ENCODE measurements around the gene ELOA. TPM values are rescaled to one million over a fixed set of nuclear protein-coding genes. Genes with fewer than 3 reads are reported as not detected.

ELOA gene
- total and polyA plus RNA-seq, 9 of the 15 experiments (the other 6 are each of a cell fraction or from before 2014, with no cell fraction given): 31.9 to 98.6 (median 61.3) TPM

DNA sequence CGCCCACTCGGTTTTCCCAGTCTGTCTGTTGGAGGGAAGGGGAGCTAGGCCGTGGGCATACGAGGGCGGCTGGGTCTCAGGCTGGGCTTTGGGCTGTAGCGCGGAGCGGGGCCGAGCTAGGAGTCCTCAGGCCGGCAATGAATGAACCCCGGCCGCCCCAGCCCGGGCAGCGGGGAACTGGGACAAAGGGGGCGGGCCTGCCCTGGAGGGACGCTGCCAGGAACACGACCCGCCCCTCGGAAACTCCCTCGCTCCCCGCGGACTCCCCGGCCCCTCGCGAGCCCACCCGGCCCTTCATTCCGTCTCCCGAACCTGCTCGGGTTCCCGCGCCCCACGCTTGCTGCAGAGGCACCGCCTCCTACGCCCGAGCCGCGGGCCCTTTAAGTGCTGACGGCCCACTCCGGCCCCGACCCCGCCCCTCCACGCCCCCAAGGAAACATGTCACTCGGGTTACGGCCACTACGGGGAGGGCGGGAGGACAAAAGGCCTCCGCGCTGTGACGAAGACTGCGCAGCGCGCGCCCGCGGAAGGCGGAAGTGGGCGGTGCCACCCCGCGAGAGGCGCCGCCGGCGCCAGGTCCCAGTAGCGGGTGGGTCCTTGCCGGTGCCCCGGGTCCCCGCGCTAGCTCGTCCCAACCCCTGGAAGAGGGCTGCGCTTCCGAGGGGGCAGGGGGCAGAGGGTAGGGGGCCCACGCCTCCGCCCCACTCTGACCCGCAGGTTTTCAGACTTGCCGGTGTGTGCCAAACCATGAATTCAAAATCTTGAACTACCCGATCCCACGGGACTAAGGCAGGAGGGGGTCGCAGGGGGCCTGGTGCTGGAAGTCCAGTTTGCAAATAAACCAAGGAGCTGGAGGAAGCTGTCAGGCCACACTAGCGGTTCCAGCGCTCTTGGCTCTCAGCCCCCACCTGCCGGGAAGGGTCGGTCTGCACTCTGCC is 57.4 kb downstream of the ELOA start, which contains the start of gene GALE (continued):
- TF ChIP-seq ETV6 (IDR thresholded peaks at IDR 0.05; ENCODE audit: borderline replicate concordance in 1 of 2, low read depth in 2 of 2, low read length in 1 of 2) (no peak), ETV6 (CRISPR knock-in tag; IDR thresholded peaks at IDR 0.05; ENCODE audit: borderline replicate concordance) (peak; percentile 82; the same call in 1 of the 2 replicates), MEF2D (tag; conservative IDR thresholded peaks at IDR 0.05; ENCODE audit: low read depth) (no peak), THRAP3 (IDR thresholded peaks at IDR 0.05; ENCODE audit: borderline replicate concordance) (no peak), POLR3A (IDR thresholded peaks at IDR 0.05; ENCODE audit: borderline replicate concordance, extremely low read depth, insufficient read depth, insufficient read length) (no peak), ZNF436 (CRISPR knock-in tag; IDR thresholded peaks at IDR 0.05) (no peak), CHD4 (IDR thresholded peaks at IDR 0.05; ENCODE audit: insufficient read depth, insufficient replicate concordance, low read depth, low read length, poor library complexity, severe bottlenecking) (no peak), ZC3H4 (CRISPR knock-in tag; IDR thresholded peaks at IDR 0.05; ENCODE audit: borderline replicate concordance) (peak; percentile 33; the same call in 1 of the 2 replicates), ZNF695 (CRISPR knock-in tag; IDR thresholded peaks at IDR 0.05) (no peak), ZNF146 (CRISPR knock-in tag; IDR thresholded peaks at IDR 0.05; ENCODE audit: unreplicated experiment) (no peak), ASH1L (IDR thresholded peaks at IDR 0.05; ENCODE audit: borderline replicate concordance, low read depth, partially characterized antibody) (no peak), ZNF644 (tag; IDR thresholded peaks at IDR 0.05; ENCODE audit: low read depth) (no peak), POU5F1 (IDR thresholded peaks at IDR 0.05; ENCODE audit: borderline replicate concordance, low read depth, low read length, partially characterized antibody) (peak; percentile 98), ZNF830 (CRISPR knock-in tag; IDR thresholded peaks at IDR 0.05) (peak; percentile 70), PYGO2 (tag; IDR thresholded peaks at IDR 0.05) (no peak)
- TF ChIP-seq, protein P1, sequence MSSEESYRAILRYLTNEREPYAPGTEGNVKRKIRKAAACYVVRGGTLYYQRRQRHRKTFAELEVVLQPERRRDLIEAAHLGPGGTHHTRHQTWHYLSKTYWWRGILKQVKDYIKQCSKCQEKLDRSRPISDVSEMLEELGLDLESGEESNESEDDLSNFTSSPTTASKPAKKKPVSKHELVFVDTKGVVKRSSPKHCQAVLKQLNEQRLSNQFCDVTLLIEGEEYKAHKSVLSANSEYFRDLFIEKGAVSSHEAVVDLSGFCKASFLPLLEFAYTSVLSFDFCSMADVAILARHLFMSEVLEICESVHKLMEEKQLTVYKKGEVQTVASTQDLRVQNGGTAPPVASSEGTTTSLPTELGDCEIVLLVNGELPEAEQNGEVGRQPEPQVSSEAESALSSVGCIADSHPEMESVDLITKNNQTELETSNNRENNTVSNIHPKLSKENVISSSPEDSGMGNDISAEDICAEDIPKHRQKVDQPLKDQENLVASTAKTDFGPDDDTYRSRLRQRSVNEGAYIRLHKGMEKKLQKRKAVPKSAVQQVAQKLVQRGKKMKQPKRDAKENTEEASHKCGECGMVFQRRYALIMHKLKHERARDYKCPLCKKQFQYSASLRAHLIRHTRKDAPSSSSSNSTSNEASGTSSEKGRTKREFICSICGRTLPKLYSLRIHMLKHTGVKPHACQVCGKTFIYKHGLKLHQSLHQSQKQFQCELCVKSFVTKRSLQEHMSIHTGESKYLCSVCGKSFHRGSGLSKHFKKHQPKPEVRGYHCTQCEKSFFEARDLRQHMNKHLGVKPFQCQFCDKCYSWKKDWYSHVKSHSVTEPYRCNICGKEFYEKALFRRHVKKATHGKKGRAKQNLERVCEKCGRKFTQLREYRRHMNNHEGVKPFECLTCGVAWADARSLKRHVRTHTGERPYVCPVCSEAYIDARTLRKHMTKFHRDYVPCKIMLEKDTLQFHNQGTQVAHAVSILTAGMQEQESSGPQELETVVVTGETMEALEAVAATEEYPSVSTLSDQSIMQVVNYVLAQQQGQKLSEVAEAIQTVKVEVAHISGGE (CRISPR knock-in tag; IDR thresholded peaks at IDR 0.05): peak in 2 of 3 experiments; percentile 45 to 87; a peak in 2 of 6 replicates
- TF ChIP-seq, protein P2, sequence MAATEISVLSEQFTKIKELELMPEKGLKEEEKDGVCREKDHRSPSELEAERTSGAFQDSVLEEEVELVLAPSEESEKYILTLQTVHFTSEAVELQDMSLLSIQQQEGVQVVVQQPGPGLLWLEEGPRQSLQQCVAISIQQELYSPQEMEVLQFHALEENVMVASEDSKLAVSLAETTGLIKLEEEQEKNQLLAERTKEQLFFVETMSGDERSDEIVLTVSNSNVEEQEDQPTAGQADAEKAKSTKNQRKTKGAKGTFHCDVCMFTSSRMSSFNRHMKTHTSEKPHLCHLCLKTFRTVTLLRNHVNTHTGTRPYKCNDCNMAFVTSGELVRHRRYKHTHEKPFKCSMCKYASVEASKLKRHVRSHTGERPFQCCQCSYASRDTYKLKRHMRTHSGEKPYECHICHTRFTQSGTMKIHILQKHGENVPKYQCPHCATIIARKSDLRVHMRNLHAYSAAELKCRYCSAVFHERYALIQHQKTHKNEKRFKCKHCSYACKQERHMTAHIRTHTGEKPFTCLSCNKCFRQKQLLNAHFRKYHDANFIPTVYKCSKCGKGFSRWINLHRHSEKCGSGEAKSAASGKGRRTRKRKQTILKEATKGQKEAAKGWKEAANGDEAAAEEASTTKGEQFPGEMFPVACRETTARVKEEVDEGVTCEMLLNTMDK (IDR thresholded peaks at IDR 0.05; ENCODE audit: borderline replicate concordance, insufficient read depth, low read depth, low read length, poor library complexity, severe bottlenecking): no peak
- TF ChIP-seq, protein P3, sequence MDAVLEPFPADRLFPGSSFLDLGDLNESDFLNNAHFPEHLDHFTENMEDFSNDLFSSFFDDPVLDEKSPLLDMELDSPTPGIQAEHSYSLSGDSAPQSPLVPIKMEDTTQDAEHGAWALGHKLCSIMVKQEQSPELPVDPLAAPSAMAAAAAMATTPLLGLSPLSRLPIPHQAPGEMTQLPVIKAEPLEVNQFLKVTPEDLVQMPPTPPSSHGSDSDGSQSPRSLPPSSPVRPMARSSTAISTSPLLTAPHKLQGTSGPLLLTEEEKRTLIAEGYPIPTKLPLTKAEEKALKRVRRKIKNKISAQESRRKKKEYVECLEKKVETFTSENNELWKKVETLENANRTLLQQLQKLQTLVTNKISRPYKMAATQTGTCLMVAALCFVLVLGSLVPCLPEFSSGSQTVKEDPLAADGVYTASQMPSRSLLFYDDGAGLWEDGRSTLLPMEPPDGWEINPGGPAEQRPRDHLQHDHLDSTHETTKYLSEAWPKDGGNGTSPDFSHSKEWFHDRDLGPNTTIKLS (IDR thresholded peaks at IDR 0.05; ENCODE audit: borderline replicate concordance, low read depth): no peak; the same call in 1 of the 2 replicates

All from K562 (cell line).